Hematopoietic multipotent progenitor cell treated with erythropoietin and hydrocortisone succinate and interleukin-3 and kit ligand, for 6 days (in vitro differentiated cells): Measurements from ENCODE around the gene CDC7.
A peak's percentile ranks its signal among the peaks of the same experiment; 100 is the strongest.
"Not testable (repeated sequence)": the region's sequence is repeated elsewhere in the genome, so short reads cannot be mapped to it uniquely, and the experiment has no call there.

Experiments used
- DNase-seq: peaks from one replicate; pipeline ENCODE4 v3.0.0-alpha.2; 2015

CDC7 gene

DNA sequence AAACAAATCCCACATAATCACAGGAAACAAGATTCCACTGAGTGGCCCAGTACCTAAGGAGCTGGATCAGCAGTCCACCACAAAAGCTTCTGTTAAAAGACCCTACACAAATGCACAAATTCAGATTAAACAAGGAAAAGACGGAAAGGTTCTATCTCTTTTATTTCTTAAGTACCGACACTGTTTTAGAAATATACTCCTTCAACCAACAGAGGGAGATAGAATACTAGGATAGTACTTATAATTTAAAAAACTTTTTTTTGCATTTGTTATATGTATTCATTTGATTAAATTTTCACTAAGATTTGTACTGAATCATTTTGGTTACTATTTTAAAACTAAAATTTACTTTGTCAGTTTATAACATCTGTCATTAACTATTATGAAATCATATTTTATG, 12.5 kb downstream of the CDC7 start:
- DNase-seq, result peak; percentile 16

DNA sequence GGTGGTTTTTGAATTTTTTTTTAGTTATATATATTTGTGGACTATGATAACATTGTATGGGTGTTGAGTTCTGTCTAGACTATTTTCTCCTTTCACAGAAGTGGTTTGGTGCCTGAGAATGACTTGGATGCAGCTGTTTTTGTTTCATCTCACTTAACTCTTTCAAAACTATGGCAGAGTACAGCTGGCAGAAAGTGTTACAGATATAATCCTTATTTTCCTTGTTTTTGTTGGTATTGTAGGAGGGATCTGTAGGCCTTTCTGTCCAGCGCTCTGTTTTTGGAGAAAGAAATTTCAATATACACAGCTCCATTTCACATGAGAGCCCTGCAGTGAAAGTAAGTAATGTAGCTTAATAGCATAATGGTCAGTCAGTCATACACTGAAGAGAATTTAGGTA, 13.1 kb downstream of the CDC7 start:
- DNase-seq, result no peak

DNA sequence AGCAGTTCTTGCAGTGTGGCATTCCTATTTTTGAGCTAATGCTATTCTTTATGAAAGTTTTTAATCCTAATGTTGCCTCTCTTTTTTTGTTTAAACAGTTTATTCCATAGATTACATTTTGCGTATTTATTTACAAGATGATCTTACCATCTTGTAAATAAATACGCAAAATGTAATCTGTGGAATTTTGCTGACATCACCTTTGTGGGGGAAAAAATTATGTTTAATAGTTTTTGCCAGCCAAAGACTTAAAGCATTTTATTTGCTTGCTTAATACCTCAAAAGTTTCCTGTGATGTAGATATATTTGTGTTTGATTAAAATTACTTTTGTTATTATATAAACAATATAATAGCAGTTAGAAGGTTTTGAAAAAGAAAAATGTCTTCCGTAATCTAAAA, 15.3 kb downstream of the CDC7 start:
- DNase-seq, result no peak

DNA sequence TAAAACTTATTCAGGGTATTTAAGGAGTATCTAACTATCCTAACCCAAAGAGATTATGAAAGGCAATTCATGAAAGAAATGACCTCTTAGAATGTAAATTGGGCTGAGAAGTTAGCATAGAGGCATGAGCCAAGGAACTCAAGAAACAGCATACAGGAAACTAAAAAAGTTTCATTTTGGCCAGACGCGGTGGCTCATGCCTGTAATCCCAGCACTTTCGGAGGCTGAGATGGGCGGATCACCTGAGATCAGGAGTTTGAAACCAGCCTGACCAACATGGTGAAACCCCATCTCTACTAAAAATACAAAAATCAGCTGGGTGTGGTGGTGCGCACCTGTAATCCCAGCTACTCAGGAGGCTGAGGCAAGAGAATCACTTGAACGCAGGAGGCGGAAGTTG, 16.0 kb downstream of the CDC7 start:
- not testable (repeated sequence) for DNase-seq

DNA sequence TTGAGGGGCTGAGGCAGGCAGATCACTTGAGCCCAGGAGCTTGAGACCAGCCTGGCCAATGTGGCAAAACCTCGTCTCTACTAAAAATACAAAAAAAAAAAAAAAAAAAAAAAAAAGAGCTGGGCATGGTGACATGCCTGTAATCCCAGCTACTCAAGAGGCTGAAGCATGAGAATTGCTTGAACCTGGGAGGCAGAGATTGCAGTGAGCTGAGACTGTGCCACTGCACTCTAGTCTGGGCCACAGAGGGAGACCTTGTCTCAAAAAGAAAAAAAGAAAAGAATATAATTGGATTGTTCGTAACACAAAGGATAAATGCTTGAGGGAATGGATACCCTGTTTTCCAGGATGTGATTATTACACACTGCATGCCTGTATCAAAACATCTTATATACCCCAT, 18.5 kb downstream of the CDC7 start:
- DNase-seq, result not testable (repeated sequence)

DNA sequence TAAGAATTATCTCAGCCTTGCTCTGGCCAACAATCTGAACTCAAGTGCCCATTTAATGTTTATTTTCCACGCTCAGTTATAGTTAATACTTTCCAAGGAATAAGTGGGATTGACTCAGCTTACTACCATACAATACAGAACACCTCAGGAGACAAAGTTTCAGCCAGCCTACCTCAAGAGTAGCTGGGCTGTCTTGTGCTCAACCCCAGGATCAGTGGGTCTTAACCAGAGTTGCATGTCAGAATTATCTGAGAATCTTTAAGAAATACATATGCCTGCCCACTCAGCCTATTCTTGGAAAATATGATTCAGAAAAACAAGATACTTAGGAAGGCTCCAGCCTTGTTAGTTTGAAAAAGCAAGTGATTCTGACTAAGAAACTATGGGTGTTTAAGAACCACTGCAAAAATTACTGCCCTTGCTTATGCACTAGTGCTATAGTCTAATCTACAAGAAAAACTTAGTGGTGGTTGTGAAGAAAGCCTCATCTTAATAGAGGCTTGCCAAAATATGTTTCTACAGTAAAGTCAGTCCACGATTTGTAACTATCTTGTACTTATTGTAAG, 20.4 kb downstream of the CDC7 start:
- DNase-seq, result no peak

DNA sequence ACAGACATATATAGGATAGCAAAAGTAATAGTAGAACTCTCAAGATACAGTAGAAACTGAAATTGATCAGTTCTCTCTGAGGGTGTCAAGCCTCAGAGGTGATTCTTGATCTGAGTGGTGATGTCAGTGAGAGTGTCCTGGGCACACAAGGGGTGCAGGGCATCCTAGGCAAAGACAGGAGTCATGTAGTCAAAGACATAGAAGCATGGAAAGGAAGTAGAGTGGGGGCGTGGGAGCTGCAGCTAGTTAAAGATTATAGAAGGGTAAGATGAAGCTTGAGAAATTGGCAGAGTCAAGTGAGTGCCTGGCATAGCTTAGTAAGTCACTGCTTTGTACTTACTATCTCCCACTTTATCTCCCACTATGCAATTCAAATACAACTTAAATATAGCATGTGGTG, 22.8 kb downstream of the CDC7 start:
- DNase-seq, result no peak

DNA sequence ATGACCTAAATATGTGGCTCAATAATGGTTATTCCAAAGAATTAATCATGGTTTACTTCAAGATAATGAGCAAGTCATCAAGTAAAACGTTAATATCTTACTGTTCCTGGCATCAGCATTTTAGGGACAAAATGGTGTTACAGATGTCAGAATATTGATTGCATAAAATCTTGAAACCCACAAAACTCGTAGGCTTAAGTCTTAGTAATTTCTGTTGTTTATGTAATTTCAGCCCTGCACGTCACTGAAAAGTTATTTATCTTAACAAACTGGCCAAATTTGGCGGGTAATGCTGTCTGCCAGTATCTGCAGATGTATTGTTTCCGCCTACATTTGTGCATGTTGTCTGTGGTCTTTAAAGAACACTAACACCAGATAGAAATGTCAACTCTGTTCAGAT, 25.8 kb downstream of the CDC7 start:
- no peak for DNase-seq

DNA sequence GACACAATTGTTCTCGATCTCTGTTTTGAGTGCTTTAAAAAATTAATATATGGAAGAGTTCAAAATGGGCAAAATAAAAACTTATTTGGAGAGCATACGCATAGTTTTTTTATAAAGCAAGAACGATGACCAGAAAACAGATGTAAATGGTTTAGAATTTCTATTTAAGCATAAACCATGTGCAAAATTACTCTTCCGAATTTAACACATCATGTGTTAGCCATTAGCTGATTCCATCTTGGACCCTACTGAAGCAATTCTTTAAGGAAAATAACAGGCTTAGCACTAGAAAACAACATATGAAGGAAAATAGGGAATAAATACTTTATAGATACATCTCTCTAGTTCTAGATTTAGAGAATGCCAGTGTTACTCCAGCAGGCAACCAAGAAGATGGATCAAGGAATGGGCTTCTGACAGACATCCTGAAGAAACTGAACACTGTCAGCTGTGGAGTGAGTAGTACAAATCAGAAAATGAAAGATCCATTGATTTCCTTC, 26.7 kb downstream of the CDC7 start:
- DNase-seq, result no peak

DNA sequence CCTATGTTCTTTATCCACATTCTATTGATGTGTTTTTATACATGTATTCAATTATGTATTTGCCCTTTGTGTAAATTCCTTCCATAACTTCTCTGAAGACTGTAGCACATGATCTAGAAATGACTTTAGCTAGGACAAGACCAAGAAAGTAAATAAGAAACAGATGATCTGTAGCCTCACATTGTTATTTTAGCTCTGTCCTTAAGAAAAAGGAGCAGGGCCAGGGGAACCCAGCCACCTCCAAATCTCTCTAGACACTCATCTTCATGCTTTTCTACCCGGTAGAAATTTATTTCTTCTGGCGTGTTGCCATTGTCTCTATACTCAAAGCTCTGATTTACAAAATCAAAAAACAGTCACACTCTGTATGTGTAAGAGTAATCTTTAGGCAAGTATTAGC, 27.1 kb downstream of the CDC7 start:
- no peak for DNase-seq

DNA sequence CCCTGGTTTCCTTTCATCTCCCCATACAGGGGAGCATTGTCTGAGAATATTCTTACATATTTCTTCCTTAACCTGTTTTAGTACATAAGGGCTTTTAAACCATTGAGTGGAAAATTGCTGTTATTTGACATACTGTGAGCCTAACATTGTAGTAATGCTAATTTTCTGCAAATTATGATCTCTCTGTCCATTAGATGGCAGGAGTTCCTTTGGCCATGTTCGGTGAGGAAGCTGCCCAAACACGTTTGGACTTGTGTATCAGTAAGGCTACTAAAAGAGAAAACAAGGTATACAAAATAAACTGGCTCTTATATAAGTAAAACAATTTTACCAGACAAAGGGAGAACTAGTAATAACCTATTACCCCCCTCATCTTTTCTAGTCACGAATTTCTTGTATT, 29.2 kb downstream of the CDC7 start:
- peak; percentile 45 for DNase-seq

DNA sequence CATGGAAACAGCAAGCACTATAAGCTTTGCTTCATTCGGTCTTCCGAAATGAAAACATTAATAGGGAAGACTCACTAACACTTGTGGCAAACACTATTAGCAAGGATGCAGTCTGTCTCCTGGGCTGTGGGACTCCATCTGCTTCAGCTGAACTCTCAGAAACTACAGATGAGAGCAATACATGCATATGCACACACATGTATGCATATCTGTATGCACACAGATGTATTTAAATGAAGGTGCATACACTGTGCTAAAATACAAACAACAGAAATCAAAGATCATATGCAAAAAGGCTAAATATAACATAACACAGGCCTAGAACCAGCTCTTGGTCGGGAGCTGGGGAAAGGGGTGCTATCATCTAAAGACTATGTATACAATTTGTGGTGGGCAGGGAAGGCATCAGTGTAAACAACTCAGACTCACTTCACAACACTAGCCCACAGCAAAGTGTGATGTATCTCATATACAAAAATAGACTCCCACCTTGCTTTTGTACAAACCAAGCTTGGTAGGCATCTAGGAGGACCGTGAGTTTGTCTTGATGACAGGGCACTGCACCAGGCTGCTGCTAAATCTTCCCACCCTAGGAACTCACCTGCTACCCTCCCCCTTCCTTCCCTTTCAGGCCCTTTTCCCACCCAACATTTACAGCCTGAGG, 32.8 kb downstream of the CDC7 start:
- no peak for DNase-seq

DNA sequence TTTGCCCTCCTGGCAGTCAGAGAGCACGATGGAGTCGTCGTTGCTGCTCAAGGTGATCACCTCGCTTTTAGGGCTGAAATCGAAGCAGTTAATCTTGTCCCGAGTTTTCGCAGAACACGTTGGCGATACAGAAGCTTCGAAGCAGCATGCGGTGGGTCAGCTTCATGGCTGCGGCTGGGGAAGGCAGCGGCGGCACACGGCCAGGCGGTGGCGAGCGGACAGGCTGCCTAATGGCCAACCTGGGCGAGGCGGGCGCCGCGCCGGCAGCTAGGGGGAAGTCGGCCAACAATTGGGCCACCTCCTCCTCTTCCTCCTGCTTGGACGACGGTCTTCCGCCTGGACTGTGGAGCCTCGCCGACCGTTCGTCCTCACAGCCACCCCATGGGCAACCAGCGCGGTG, 34.8 kb downstream of the CDC7 start:
- DNase-seq, result no peak

DNA sequence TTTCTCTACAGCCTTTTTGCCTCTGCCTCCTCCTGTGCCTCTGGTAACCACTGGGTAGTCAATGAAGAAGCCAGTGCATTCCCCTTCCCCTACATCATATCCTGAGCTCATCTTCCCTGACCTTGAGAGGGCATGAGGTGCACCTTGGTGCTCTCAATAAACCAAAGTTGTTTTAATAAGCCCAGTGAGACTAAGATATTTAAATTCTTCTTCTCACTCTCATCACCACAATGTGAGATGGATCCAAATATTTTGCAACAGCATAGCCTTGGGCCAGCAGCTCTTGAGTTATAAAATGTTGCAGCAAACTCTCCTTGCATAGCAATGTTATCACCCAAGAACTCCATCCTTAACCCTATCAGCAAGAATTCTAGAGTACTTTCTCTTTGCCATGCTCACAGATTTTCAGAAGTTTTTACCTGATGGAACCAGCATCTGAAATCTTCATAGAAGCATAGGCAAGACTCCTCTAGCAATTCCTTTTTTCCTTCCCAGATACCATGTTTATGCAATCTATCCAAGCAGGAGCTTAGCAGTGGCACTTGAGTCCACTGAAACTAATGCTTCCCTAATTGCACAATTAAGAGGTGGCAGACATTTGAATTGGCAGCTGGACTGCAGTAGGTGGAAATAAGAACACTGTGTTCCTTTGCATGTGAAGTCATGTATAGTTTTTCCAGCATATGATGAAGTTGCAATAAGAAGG, 36.8 kb downstream of the CDC7 start:
- DNase-seq, result no peak

DNA sequence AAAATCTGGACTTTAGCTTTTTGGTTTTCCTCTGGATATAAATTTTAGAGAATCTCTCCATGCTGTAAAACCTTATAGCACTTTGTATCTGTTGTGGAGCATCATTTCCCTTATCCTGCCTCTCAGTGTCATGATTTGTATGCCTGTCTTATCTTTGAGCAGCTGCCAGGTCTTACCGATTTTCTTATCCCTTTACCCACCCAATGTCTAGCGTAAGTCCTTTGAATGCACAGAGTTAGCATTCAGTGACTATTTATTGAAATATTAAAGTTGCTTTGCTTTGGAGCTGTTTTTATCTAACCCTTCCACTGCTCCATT, 37.3 kb downstream of the CDC7 start:
- DNase-seq, result no peak

DNA sequence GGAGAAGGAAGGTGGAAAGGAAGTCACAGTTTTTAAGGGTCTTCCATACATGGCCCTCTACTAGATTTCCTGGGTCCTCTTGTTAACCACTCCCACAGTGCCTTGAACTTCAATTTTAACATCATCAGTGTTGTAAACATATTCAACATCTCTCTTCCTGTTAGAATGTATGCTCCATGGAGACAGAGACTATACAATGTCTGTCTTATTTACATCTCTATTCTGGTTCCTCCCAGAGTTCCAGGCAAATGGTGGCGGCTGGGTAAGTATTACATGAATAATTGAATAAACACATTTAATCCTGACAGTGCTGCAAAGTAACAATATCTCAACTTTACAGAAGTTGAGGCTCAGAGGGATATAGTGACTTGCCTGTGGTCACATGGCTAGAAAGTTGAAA, 40.3 kb downstream of the CDC7 start:
- no peak for DNase-seq

DNA sequence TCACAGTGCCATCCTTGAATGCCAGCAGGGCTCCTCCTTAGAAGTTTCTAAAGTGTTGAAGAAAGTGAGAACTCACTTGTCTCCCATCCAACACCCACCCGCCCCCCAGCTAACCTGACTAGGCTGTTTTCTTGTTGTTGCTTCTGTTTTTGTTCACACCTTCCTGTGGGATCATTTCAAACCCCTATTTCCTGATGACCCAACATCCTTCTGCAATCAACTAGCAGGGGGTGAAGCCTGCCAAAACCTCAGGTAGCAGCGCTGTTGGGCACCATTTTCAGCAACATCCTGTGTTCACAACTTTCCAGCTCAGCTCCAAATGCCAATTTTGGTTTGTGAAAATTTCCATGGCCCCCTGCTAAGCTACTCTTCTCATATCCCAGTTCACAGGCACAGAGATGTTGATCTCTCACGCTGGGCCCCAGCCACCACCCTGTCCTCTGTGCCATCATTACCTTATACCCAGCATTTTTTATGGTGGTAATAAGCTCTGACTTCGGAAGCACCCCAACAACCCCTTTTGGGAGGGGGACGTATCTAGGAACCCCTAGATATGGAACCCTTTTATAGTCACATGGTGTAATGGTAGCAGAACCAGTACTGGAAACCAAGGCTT, 41.4 kb downstream of the CDC7 start:
- no peak for DNase-seq

DNA sequence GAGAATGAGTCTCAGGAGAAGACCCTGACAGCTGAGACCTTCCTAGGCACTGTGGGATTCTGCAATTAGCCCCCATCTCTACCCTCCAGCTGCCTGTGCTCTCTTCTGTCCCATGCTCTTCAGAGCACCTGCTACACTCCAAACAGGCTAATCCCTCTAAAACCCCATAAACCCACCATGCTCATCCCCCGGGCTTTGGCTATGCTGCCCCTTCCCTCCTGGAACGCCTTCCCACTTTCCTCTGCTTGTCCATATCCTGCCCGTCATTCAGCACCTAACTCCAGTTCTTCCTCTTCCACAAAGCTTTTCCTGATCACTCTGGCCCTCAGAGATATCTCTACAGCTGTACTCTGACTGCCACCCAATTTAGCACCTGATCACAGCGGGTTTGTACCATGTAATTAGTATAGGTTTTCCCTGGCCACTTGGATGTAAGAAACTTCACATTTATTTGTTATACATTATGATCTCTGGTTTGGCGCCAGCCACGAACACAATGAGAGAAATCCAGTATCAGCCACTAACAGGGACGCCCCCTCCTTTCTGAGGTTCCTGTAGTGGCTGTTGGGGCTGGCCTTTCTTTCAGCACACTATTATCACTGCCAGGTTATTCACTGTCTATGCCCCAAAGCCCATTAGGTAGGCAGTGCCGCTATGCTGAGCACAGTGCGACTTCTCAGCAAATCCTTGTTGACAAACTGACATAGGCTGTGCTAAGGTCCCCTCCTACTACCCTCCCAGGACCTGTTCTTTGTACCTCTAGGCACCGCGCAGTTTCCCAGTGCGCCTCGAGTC, 45.1 kb downstream of the CDC7 start:
- no peak for DNase-seq

DNA sequence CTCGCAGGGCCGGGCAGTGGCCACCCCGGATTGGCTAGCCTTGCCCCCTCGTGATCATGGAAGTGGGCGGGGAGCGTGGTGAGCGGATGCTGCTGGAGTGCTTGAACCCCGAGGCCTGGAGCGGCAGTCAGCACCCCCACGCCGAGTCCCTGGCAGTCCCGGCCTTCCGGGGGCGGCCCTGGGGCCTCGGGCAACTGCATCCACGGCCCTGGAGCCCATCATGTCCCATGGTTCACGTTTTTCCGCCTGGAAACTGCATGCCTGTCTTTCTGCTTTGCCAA, 45.6 kb downstream of the CDC7 start:
- DNase-seq, result no peak

DNA sequence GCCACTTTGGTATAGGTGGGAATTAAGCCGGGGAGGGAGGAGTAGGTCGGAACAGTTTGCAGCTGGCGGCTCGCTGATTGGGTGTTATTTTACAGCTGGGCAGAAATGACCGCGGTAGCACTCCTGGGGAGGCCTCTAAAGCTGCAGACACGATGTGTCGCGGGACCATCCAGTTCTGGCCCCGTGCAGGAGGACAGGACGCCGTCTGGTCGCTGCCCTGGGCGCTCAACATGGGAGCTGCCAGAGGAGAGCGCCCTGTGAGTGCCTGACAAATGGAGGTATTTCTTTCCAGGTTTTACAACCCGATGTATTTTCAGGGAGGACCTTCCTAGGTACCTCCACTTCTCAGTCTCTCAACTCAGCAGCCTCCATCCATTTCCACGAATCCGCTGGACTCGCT, 46.2 kb downstream of the CDC7 start:
- no peak for DNase-seq

DNA sequence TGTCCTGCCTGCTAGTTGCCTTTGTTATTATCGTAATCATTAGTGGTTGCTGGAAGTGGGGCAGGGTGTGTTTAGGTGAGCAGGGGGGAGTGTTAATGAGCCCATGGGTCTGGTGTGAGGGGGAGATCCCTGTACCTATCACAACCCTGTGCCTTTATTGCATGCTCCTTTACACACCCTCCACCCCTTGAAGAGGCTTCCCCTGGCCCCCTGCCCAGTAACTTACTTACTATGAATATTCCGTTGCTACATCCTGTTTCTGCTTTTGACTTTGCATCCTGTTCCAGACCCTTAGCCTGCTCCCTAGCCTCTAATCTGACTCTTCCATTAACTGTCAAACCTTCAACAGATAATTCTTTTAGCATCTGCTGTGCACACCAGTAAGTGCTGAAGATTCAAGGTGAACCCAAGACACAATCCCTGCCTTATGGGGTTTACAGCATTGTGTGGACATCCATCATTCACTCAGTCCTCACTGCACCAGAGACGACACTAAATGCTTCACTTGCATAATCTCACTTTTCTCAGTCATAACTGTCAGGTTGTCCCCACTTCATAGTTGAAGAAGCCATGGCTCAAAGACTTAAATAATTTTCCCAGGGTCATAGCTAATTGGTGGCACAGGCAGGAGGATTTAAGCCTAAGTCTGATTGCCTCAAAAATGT, 47.9 kb downstream of the CDC7 start:
- no peak for DNase-seq

DNA sequence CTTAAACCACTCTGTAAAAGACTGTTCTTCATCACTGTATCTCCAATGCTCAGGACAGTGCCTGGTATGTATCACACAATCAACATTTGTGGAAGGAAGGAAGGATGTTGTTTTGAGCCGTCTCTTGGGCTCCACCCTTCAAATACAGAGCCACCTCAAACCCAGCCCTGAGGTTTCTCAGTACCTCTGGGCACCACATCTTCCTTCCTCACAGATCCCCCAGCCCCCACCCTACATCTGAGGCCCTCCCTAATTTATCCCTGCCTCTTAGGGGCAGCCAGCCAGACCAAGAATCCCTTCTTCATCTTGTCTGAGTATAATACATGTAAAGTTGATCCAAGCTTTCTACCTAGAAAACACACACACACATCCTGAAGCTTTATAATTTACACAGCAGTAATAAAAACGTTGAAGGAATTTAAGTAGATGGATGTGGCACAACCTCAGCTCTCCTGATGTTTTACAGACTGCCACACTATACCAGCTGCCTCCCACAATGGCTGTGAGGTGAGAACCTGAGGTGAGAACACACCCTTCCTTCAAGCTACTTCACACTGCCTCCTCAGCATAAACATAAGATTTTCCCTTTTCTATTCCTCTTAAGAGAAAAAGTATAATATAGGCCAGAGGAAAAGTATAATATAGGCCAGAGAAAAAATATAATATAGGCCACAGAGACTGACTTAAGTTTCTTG, 48.5 kb downstream of the CDC7 start:
- DNase-seq, result no peak
